Stimulated activated naive B cell treated with anti-CD40 and anti-IgM and Interleukin-4, amounts not matched to agents 10 μg/mL and 1 μg/mL and 100 μg/mL, for 72 hours (primary cell): ENCODE results near the gene TAGAP.

Source experiments
- ATAC-seq, 2 donors: fragments of 150-1000 bp; cut with Tn5 transposase; replicated peaks; 2 replicates each; pipeline ENCODE4 v1.10.0; 2021; ENCODE audit warnings: moderate library complexity in 1 of 2
- DNase-seq: peaks from one replicate; pipeline ENCODE4 v3.0.0; 2021
- H3K27ac Mint-ChIP-seq: one replicate; pipeline ENCODE4 v1.8.0; 2022; ENCODE audit warnings: mild to moderate bottlenecking, mixed read lengths
- H3K27me3 Mint-ChIP-seq, 2 donors: one replicate each; pipeline ENCODE4 v1.8.0; 2022; ENCODE audit warnings: mixed read lengths in 2 of 2
- H3K36me3 Mint-ChIP-seq, 2 donors: one replicate each; pipeline ENCODE4 v1.8.0; 2022; ENCODE audit warnings: mixed read lengths in 2 of 2, mild to moderate bottlenecking in 1 of 2
- H3K4me1 Mint-ChIP-seq, 2 donors: one replicate each; pipeline ENCODE4 v1.8.0; 2022; ENCODE audit warnings: mixed read lengths in 2 of 2, mild to moderate bottlenecking in 1 of 2
- H3K4me3 Mint-ChIP-seq, 2 donors: one replicate each; pipeline ENCODE4 v1.8.0; 2022; ENCODE audit warnings: mild to moderate bottlenecking in 2 of 2, mixed read lengths in 2 of 2, moderate library complexity in 1 of 2
- H3K9me3 Mint-ChIP-seq, 2 donors: one replicate each; pipeline ENCODE4 v1.8.0; 2022; ENCODE audit warnings: mixed read lengths in 2 of 2, mild to moderate bottlenecking in 1 of 2

The TAGAP gene

DNA sequence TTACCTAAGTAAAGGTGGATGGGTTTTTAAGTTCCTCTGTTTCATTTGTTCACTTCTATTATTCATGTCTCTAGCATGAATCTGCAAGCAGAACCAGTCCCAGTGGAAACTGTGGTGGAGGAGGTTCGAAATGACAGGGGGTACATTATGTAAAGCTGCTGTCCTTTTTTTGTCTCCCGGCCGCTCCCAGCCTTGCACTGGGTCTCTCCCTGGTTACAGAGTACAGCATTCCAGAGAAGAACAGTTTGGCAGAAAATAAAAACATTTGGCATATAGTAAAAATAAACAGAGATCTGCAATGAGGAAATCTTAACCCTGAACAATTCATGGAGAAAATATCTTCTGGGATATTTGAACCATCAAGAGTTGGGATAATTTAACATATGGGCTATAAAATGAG lies 34.6 kb upstream of the TAGAP start:
- H3K4me3 Mint-ChIP-seq, result no peak overlapping the region

DNA sequence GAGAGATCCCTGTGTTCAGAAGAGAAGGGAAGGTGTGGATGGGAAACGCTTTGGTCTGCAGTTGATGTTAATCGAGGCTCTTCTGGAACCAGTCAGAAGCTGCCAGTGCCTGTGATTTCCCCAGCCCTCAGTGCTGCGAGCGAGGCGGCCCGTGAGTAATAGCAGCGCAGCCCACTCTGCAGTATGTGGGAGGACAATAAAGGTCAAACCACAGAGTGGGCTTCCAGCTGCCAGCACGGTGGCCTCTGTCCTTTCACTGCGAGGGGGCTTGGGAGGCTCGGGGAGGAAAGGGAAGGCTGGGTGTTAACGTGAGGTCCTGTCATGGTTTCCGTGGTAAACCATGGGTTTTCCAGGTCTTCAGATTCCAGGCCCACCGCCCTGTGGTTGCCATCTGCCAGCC lies 32.3 kb upstream of the TAGAP start:
- Mint-ChIP-seq H3K36me3 (no peaks in the 10 kb centered on the region), H3K27ac (peak overlapping the region; percentile 70), H3K27me3 (no peaks in the 10 kb centered on the region), H3K9me3 (no peaks in the 10 kb centered on the region), H3K4me1 (peaks cover 44 to 68% of the 10 kb centered on the region in 2 donors), H3K4me3 (peak overlapping the region; percentile 6 to 35)
- ATAC-seq, result peak; percentile 10 to 27
- DNase-seq, result no peak

More for the DNA sequence above, 34.6 kb upstream of the TAGAP start:
- Mint-ChIP-seq H3K9me3 (no peaks in the 10 kb centered on the region), H3K4me1 (peaks cover 44 to 72% of the 10 kb centered on the region in 2 donors), H3K27me3 (no peaks in the 10 kb centered on the region), H3K27ac (peak overlapping the region; percentile 54), H3K36me3 (no peaks in the 10 kb centered on the region)
- ATAC-seq (no peak), DNase-seq (no peak)

DNA sequence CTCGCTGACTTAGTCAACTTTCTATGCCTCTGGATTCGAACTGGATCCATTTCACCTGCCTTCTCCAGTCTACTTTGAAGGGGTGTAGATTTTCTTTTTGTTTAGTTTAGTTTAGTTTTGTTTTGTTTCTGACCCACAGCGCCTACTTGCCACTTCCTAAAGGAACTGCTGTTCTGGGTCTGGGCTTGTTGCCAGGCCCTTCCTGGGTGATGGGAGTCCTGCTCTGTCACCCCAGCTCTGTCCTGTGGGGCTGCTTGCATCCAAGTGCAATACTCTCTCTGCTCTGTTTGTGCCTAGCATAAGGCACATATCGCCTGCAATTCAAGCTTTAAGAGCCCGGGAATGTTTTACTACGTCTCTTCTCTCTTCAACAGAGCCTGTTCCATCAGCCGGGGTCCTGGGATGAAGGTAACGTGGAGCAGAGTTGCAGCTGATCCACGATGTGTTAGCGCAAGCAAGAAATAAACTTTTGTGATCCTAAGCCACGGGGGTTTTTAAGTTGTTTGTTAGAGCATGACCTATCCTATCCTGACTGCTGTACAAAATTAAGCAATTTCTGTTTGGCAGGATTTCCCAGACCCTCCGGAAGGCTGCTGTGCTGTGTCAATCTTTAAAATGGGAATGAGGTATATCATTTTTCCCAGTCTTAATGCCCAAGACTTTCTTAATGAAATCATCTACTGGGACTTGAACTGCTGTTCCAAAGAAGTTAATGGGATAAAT lies 30.9 kb upstream of the TAGAP start:
- Mint-ChIP-seq H3K4me3 (no peak overlapping the region), H3K4me1 (peaks cover 38 to 57% of the 10 kb centered on the region in 2 donors), H3K36me3 (no peaks in the 10 kb centered on the region), H3K27ac (no peak overlapping the region), H3K9me3 (no peaks in the 10 kb centered on the region), H3K27me3 (no peaks in the 10 kb centered on the region)
- ATAC-seq (no peak), DNase-seq (no peak)

DNA sequence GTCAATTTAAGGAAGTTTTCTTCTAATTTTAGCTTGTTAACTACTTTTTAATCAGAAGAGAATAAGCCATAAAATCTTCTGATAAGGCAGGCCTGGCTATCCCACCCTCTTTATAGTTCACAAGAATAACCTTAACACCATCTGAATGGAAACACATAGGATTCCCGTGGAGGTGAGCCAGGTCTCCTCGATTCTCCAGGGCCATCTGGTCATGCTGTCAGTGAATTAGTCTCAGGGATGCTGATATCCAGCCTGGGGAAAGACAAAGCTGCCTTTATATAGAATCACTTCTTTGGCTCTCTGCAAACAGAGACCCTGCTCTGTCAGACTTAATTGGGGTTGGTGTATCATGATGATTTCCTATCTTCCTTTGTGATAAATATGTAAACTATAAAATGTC lies 30.1 kb upstream of the TAGAP start:
- Mint-ChIP-seq H3K9me3 (no peaks in the 10 kb centered on the region), H3K4me3 (no peak overlapping the region), H3K27ac (no peak overlapping the region), H3K27me3 (no peaks in the 10 kb centered on the region), H3K4me1 (peaks cover 31 to 53% of the 10 kb centered on the region in 2 donors), H3K36me3 (no peaks in the 10 kb centered on the region)
- no peak for ATAC-seq
- DNase-seq, result no peak

DNA sequence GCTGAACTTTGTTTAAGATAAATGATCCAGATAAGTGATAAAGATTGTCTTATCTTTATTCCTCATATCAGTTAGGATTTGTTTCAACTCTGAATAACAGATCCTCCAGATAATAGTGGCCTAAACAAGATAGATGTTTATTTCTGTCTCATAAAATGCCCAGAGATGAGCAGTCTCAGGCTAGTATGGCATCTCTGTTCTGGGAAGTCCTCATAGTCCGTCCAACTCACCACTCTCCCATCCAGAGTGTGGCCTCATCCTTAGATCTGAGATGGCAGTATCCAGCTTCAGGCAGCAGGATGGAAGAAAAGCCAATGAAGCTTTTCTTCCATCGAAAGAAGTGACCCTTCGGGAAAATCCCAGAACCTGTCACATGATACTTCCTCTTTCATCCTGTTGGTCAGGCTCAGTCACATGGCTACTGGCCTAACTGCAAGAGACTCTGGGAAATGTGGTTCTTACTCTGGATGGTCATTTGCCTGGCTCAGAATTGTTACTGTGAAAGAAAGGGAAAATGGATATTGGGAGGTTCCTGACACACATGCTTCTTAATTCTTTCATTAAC lies 29.4 kb upstream of the TAGAP start:
- H3K27me3 Mint-ChIP-seq, result no peaks in the 10 kb centered on the region
- no peak overlapping the region for H3K4me3 Mint-ChIP-seq
- H3K27ac Mint-ChIP-seq, result peak overlapping the region; percentile 62
- H3K4me1 Mint-ChIP-seq, result peaks cover 30 to 53% of the 10 kb centered on the region in 2 donors
- DNase-seq (no peak), ATAC-seq (no peak)
- no peaks in the 10 kb centered on the region for H3K36me3 Mint-ChIP-seq
- no peaks in the 10 kb centered on the region for H3K9me3 Mint-ChIP-seq

DNA sequence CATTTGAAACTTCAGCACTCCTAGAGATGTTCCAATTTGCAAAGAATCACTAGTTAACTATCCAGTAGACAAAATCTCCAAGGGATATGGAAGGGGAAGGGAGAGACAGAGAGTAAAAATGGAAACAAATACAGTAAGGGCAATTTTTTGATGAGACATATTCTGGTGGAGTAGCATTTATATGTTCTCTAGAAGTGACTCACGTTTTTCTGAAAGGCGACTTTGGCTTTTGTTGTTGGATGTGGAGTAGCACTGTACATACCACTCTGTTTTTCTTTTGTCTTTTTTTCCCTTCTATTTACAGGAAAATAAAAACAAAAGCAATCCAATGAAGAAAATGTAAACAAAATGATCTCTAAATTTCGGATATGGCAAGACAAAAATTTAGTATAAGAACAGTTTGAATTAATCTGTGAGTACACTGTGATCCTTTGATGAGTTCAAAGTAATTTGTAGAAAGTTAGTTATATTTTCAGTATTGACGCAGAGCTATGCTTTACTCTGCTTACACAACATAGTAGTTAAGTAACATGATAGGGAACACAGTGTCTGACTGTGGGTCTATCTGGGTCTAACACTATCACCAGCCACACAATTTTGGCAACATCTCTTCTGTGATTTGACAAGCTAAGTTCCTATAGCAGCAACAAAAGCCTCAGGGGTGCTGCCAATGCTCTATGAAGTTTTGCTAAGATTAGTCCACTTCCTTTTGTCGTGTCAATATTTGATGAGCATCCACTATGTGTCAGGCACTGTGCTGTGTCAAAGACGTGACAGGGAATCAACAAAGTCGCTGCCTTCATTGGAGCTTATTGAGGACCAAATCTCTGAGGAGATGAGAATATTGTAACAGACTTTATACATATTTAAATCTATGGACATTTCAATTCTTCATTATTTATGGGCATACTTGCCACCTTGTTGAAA lies 27.3 kb upstream of the TAGAP start:
- H3K27me3 Mint-ChIP-seq, result no peaks in the 10 kb centered on the region
- H3K4me1 Mint-ChIP-seq, result peaks cover 29 to 47% of the 10 kb centered on the region in 2 donors
- no peaks in the 10 kb centered on the region for H3K9me3 Mint-ChIP-seq
- no peak overlapping the region for H3K27ac Mint-ChIP-seq
- no peaks in the 10 kb centered on the region for H3K36me3 Mint-ChIP-seq
- no peak overlapping the region for H3K4me3 Mint-ChIP-seq
- ATAC-seq (no peak), DNase-seq (no peak)

DNA sequence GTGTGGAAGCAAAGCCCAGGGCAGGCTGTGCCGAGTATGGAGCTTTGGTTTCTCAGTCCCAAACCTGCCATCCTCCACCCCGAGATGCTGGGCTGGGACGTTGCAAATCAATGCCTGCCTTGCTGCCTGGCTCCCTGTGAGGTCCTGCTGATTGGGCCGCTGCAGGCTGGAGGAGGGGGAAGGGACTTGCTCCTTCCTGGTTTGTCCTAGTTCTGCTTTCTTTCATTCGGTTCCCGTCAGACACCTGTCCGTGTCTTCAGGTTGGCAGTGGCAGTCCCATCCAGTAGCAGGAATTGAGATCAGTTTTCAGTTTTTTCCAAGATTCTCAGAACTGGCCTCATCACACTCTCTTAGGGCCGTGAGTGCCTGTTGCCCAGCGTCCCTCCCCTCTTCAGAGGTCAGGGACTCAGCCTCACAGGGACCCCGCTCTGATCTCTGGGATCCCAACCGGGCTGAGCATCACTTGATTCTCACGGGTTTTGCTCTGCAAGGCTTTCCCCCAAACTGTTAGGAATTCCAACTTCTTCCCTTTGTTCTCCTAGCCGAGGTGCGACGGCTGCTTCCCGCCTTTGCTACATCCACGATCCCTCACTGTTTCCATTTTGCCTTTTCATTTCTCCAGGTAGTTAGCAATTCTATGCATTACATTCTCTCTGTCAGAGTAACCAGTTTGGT lies 24.2 kb upstream of the TAGAP start:
- DNase-seq, result no peak
- Mint-ChIP-seq H3K36me3 (no peaks in the 10 kb centered on the region), H3K9me3 (no peaks in the 10 kb centered on the region), H3K27ac (no peak overlapping the region), H3K4me3 (peak overlapping the region; percentile 13 to 36), H3K4me1 (peaks cover 28 to 44% of the 10 kb centered on the region in 2 donors), H3K27me3 (no peaks in the 10 kb centered on the region)
- ATAC-seq, result peak; percentile 69 to 71

DNA sequence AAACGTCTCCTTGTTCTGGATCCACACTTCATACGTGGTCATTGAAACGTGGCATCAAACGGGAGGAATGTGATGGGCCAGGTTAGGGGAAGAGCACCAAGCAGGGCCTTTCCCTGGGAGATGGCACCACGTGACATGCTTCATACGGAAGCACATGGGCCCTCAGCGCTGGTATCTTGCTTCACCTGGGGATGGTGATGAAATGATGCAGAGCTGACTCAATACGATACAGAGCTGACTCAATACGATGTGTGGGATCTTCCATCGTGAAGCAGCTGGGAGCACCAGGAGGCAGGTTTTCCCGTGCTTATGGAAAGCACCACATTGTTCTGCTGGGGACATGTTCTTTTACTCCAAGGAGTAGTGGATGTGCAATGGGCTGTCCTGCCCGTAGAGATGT lies 22.5 kb upstream of the TAGAP start:
- ATAC-seq (no peak), DNase-seq (no peak)
- no peaks in the 10 kb centered on the region for H3K27me3 Mint-ChIP-seq
- H3K4me3 Mint-ChIP-seq, result no peak overlapping the region
- no peaks in the 10 kb centered on the region for H3K36me3 Mint-ChIP-seq
- no peaks in the 10 kb centered on the region for H3K9me3 Mint-ChIP-seq
- H3K4me1 Mint-ChIP-seq, result peaks cover 39 to 61% of the 10 kb centered on the region in 2 donors
- H3K27ac Mint-ChIP-seq, result no peak overlapping the region

DNA sequence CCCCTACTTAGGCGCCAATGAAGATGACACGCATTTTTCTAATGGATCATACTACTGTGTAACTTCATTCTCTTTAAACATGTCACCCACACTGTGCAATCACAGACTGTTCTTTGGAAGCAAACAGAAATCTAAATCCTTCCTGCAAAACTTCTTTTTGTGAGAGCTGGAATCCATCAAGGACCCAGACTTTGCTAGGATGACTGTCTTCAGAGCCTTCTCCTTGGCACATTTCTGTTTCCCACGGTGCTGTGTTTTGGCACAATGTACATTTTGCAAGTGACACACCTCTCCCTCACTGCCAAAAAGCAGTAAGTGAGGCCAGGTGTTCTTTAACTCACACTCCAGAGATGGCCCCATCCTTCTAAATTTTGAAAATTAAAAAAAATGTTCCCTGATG lies 21.7 kb upstream of the TAGAP start:
- ATAC-seq (no peak), DNase-seq (no peak)
- no peaks in the 10 kb centered on the region for H3K9me3 Mint-ChIP-seq
- no peak overlapping the region for H3K4me3 Mint-ChIP-seq
- peaks cover 47 to 70% of the 10 kb centered on the region in 2 donors for H3K4me1 Mint-ChIP-seq
- no peaks in the 10 kb centered on the region for H3K27me3 Mint-ChIP-seq
- H3K27ac Mint-ChIP-seq, result no peak overlapping the region
- no peaks in the 10 kb centered on the region for H3K36me3 Mint-ChIP-seq

DNA sequence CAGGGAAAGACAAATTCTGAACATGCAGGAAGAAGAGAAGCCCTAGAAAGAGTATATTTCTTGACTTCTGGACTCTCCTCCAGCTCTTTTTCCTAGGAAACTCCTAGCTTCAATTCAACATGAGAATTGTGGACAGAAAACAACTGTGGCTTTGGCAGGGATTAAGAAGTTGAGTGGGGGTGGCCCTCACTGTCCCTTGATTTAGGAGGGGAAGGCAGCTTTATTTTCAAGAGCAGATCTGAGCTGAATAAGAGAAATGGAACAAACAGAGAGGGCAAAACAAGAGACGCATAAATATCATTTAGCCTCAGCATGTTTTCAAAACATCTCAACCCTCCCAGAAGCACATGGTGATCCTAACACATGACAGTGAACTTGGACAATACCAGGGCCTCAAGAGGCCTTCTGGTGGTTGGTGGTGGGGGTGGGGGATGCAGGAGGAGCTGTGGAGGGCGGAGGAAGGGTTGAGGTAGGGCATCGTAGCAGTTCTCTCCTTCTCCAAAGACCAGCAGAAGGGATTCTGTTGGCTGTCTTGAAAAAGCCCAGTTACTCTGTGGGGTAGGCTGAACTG lies 21.1 kb upstream of the TAGAP start:
- H3K9me3 Mint-ChIP-seq, result no peaks in the 10 kb centered on the region
- no peaks in the 10 kb centered on the region for H3K36me3 Mint-ChIP-seq
- no peak overlapping the region for H3K4me3 Mint-ChIP-seq
- peak overlapping the region; percentile 86 for H3K27ac Mint-ChIP-seq
- DNase-seq (no peak), ATAC-seq (no peak)
- H3K27me3 Mint-ChIP-seq, result no peaks in the 10 kb centered on the region
- H3K4me1 Mint-ChIP-seq, result peaks cover 52 to 75% of the 10 kb centered on the region in 2 donors

DNA sequence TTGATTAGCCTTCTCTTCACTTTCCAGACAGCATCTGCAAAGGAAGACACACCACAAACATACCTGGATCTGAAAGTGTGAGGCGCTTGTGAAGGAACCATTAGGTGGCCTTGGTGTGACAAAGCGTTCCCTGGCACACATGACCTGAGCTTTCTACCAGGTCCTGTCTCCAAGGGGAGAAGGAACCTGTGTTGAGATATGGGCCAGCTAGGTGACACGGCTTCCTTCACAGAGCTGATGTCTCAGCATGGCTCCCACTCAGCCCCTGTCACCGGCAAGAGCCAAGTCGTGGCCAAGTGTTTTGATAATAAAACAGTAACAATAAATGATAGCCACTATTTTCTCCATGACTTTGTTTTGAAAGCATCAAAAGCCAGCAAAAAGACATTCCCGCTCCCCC lies 20.3 kb upstream of the TAGAP start:
- ATAC-seq (no peak), DNase-seq (no peak)
- peaks cover 57 to 78% of the 10 kb centered on the region in 2 donors for H3K4me1 Mint-ChIP-seq
- H3K27me3 Mint-ChIP-seq, result no peaks in the 10 kb centered on the region
- no peaks in the 10 kb centered on the region for H3K36me3 Mint-ChIP-seq
- no peak overlapping the region for H3K27ac Mint-ChIP-seq
- no peak overlapping the region for H3K4me3 Mint-ChIP-seq
- no peaks in the 10 kb centered on the region for H3K9me3 Mint-ChIP-seq

DNA sequence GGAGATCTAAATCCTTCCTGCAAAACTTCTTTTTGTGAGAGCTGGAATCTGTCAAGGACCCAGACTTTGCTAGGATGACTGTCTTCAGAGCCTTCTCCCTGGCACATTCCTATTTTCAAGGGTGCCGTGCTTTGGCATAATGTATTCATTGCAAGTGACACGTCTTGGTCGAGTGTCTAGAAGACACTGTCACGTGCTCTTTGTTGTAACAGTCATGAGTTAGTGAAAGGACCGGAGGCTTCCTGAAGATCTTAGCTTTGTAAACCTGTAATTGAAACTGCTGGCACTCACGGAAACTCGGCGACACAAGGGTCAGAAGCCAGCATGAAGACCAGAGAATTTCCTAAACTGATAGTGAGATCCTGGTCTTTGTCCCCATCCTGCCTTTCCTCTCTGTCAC lies 19.7 kb upstream of the TAGAP start:
- H3K27me3 Mint-ChIP-seq, result no peaks in the 10 kb centered on the region
- H3K4me3 Mint-ChIP-seq, result no peak overlapping the region
- no peak overlapping the region for H3K27ac Mint-ChIP-seq
- DNase-seq (no peak), ATAC-seq (no peak)
- no peaks in the 10 kb centered on the region for H3K36me3 Mint-ChIP-seq
- H3K9me3 Mint-ChIP-seq, result no peaks in the 10 kb centered on the region
- peaks cover 61 to 79% of the 10 kb centered on the region in 2 donors for H3K4me1 Mint-ChIP-seq

DNA sequence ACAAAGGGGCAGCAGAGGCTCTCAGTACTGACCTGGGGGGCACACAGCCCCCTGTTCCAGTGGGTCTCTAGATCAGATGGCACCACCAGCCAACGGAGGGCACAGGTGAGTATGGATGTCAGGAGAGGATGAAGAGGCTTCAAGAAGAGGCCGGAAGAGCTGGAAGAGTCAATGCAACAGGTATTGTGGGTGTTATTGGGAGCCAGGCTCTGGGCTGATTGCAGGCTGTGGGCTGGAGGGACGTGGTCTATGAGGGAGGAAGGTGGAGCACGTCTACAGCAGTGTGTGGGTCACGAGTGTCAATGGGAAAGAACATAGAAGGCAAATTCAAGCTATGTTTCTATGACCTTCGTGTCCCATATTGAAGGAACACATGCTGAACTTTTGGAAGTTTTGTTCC lies 18.8 kb upstream of the TAGAP start:
- Mint-ChIP-seq H3K4me3 (no peak overlapping the region), H3K9me3 (no peaks in the 10 kb centered on the region), H3K27me3 (no peaks in the 10 kb centered on the region), H3K36me3 (no peaks in the 10 kb centered on the region), H3K4me1 (peaks cover 54 to 71% of the 10 kb centered on the region in 2 donors), H3K27ac (no peak overlapping the region)
- no peak for DNase-seq
- ATAC-seq, result no peak

DNA sequence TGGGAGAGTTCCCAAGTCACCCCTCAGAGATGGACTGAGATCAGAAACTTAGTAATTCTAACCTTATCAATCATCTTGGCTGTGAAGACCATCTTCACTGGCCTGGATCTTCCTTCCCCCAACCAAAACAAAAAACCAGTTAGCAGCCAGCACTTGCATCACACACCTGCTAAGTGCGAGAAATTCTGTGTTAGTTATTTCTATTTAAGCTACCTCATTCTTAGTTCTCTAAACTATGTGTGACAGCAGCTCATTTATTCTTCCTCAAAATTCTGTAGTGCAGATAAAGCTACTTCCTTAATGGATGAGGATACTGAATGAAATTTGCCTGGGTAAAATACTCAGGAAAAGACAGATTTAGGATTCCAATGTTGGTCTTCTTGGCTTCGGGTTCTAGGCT lies 18.2 kb upstream of the TAGAP start:
- ATAC-seq (peak; percentile 49 to 53), DNase-seq (no peak)

More for the DNA sequence above, 18.2 kb upstream of the TAGAP start:
- Mint-ChIP-seq H3K9me3 (no peaks in the 10 kb centered on the region), H3K27me3 (no peaks in the 10 kb centered on the region), H3K4me3 (peak overlapping the region in 1 of 2 donors; percentile 7), H3K4me1 (peaks cover 49 to 71% of the 10 kb centered on the region in 2 donors), H3K27ac (peak overlapping the region; percentile 87), H3K36me3 (no peaks in the 10 kb centered on the region)
